Measurements from ENCODE around the gene SCARB1. TPM values are rescaled to one million over a fixed set of nuclear protein-coding genes. Genes with fewer than 3 reads are reported as not detected.
"Not testable (repeated sequence)": the region's sequence is repeated elsewhere in the genome, so short reads cannot be mapped to it uniquely, and the experiment has no call there.

Gene SCARB1
- polyA plus RNA-seq = 167 TPM
- long read RNA-seq, donor 1, transcript SCARB1-201 (13 exons, 2,611 nt) = major isoform, 17 of 30 reads
- long read RNA-seq, donor 1, partial matches to known transcripts = 9 of 30 reads
- long read RNA-seq, donor 1, other reads (novel, unspliced or antisense) = 0 of 30 reads
- long read RNA-seq, donor 2, transcript SCARB1-201 (13 exons, 2,611 nt) = major isoform, 32 of 85 reads
- long read RNA-seq, donor 2, transcript SCARB1-202 (12 exons, 3,329 nt) = minor isoform, 14 of 85 reads
- long read RNA-seq, donor 2, partial matches to known transcripts = 31 of 85 reads
- long read RNA-seq, donor 2, other reads (novel, unspliced or antisense) = 0 of 85 reads
- long read RNA-seq, donor 3 = 0 reads
- long read RNA-seq, donor 4, partial matches to known transcripts = 11 of 16 reads
- long read RNA-seq, donor 4, other reads (novel, unspliced or antisense) = 0 of 16 reads
- long read RNA-seq, donor 5, transcript SCARB1-201 (13 exons, 2,611 nt) = major isoform, 15 of 27 reads
- long read RNA-seq, donor 5, partial matches to known transcripts = 7 of 27 reads
- long read RNA-seq, donor 5, other reads (novel, unspliced or antisense) = 0 of 27 reads
- long read RNA-seq, donor 6, transcript SCARB1-201 (13 exons, 2,611 nt) = major isoform, 34 of 89 reads
- long read RNA-seq, donor 6, partial matches to known transcripts = 41 of 89 reads
- long read RNA-seq, donor 6, other reads (novel, unspliced or antisense) = 0 of 89 reads
- long read RNA-seq, donor 7, transcript SCARB1-201 (13 exons, 2,611 nt) = major isoform, 11 of 31 reads
- long read RNA-seq, donor 7, partial matches to known transcripts = 14 of 31 reads
- long read RNA-seq, donor 7, other reads (novel, unspliced or antisense) = 0 of 31 reads
- long read RNA-seq, donor 8, transcript SCARB1-209 (2 exons, 851 nt) = minor isoform, 7 of 124 reads
- long read RNA-seq, donor 8, transcript SCARB1-202 (12 exons, 3,329 nt) = minor isoform, 9 of 124 reads
- long read RNA-seq, donor 8, transcript SCARB1-201 (13 exons, 2,611 nt) = major isoform, 24 of 124 reads
- long read RNA-seq, donor 8, partial matches to known transcripts = 70 of 124 reads
- long read RNA-seq, donor 8, other reads (novel, unspliced or antisense) = 5 of 124 reads
- long read RNA-seq, donor 9, transcript SCARB1-201 (13 exons, 2,611 nt) = major isoform, 15 of 41 reads
- long read RNA-seq, donor 9, partial matches to known transcripts = 17 of 41 reads
- long read RNA-seq, donor 9, other reads (novel, unspliced or antisense) = 0 of 41 reads
- long read RNA-seq, donor 10, transcript SCARB1-202 (12 exons, 3,329 nt) = minor isoform, 7 of 70 reads
- long read RNA-seq, donor 10, transcript SCARB1-210 (3 exons, 581 nt) = minor isoform, 6 of 70 reads
- long read RNA-seq, donor 10, transcript SCARB1-201 (13 exons, 2,611 nt) = major isoform, 35 of 70 reads
- long read RNA-seq, donor 10, partial matches to known transcripts = 17 of 70 reads
- long read RNA-seq, donor 10, other reads (novel, unspliced or antisense) = 0 of 70 reads
- long read RNA-seq, donor 11, transcript SCARB1-201 (13 exons, 2,611 nt) = major isoform, 22 of 55 reads
- long read RNA-seq, donor 11, partial matches to known transcripts = 24 of 55 reads
- long read RNA-seq, donor 11, other reads (novel, unspliced or antisense) = 0 of 55 reads

GRCh38 chr12:124863416-124864325 lies at the start of gene SCARB1:
Gene SCARB1 (minus strand): TSS chr12:124863864. CDS start chr12:124863720, 144 bp downstream.
- Histone ChIP-seq H3K4me1 (ENCODE audit: control insufficient read depth, insufficient read depth, low read length) (peaks cover 14% of the 10 kb centered on the region), H3K27ac (ENCODE audit: low read length) (peak within 1 kb of the TSS; percentile 74), H3K27me3 (ENCODE audit: control insufficient read depth, insufficient read depth, low read length) (no peaks in the 10 kb centered on the region), H3K4me3 (ENCODE audit: low read length) (peak within 1 kb of the TSS; percentile 80), H3K36me3 (ENCODE audit: control insufficient read depth, insufficient read depth, low read length) (peaks cover 17% of the 10 kb centered on the region), H3K9me3 (ENCODE audit: control insufficient read depth, low read depth, low read length) (no peaks in the 10 kb centered on the region)
- DNase-seq = peak; percentile 67 to 85
- no CpG with 5 or more reads among the region's 89 CpGs for WGBS (ENCODE audit: insufficient coverage, low lambda C conversion rate)

- not testable (repeated sequence) for H3K27me3 ChIP-seq (ENCODE audit: control insufficient read depth, insufficient read depth, low read length); DNase-seq; H3K4me3 ChIP-seq (ENCODE audit: low read length); H3K27ac ChIP-seq (ENCODE audit: low read length); H3K9me3 ChIP-seq (ENCODE audit: control insufficient read depth, low read depth, low read length)
- no CpG with 5 or more reads among the region's 21 CpGs for WGBS (ENCODE audit: insufficient coverage, low lambda C conversion rate)
- peaks cover 27% of the 10 kb centered on the region for H3K36me3 ChIP-seq (ENCODE audit: control insufficient read depth, insufficient read depth, low read length)
- H3K4me1 ChIP-seq (ENCODE audit: control insufficient read depth, insufficient read depth, low read length) = peaks cover 25% of the 10 kb centered on the region
These were observed 49.0 kb upstream of the SCARB1 start for GRCh38 chr12:124912529-124913287.

- not testable (repeated sequence) for H3K27ac ChIP-seq (ENCODE audit: low read length)
These were observed 47.9 kb upstream of the SCARB1 start for GRCh38 chr12:124911521-124911920.

GRCh38 chr12:124910561-124911478 lies 47.2 kb upstream of the SCARB1 start:
- WGBS (ENCODE audit: insufficient coverage, low lambda C conversion rate) = no CpG with 5 or more reads among the region's 9 CpGs
- DNase-seq = no peak
- no peak overlapping the region for H3K27ac ChIP-seq (ENCODE audit: low read length)
- no peaks in the 10 kb centered on the region for H3K9me3 ChIP-seq (ENCODE audit: control insufficient read depth, low read depth, low read length)
- no peaks in the 10 kb centered on the region for H3K27me3 ChIP-seq (ENCODE audit: control insufficient read depth, insufficient read depth, low read length)
- peaks cover 22% of the 10 kb centered on the region for H3K4me1 ChIP-seq (ENCODE audit: control insufficient read depth, insufficient read depth, low read length)
- H3K36me3 ChIP-seq (ENCODE audit: control insufficient read depth, insufficient read depth, low read length) = peaks cover 27% of the 10 kb centered on the region
- no peak overlapping the region for H3K4me3 ChIP-seq (ENCODE audit: low read length)

More at GRCh38 chr12:124911521-124911920, 47.9 kb upstream of the SCARB1 start:
- DNase-seq; H3K9me3 ChIP-seq (ENCODE audit: control insufficient read depth, low read depth, low read length); H3K27me3 ChIP-seq (ENCODE audit: control insufficient read depth, insufficient read depth, low read length); H3K4me3 ChIP-seq (ENCODE audit: low read length): not testable (repeated sequence)
- peaks cover 27% of the 10 kb centered on the region for H3K36me3 ChIP-seq (ENCODE audit: control insufficient read depth, insufficient read depth, low read length)
- peaks cover 25% of the 10 kb centered on the region for H3K4me1 ChIP-seq (ENCODE audit: control insufficient read depth, insufficient read depth, low read length)
- no CpG with 5 or more reads among the region's 6 CpGs for WGBS (ENCODE audit: insufficient coverage, low lambda C conversion rate)

GRCh38 chr12:124909831-124910560 lies 46.3 kb upstream of the SCARB1 start:
- Histone ChIP-seq H3K36me3 (ENCODE audit: control insufficient read depth, insufficient read depth, low read length) (peaks cover 27% of the 10 kb centered on the region), H3K27ac (ENCODE audit: low read length) (no peak overlapping the region)
- no peak for DNase-seq

GRCh38 chr12:124906606-124907261 lies 43.1 kb upstream of the SCARB1 start:
- Histone ChIP-seq H3K27me3 (ENCODE audit: control insufficient read depth, insufficient read depth, low read length) (no peaks in the 10 kb centered on the region), H3K27ac (ENCODE audit: low read length) (peak overlapping the region; percentile 41), H3K9me3 (ENCODE audit: control insufficient read depth, low read depth, low read length) (no peaks in the 10 kb centered on the region), H3K4me1 (ENCODE audit: control insufficient read depth, insufficient read depth, low read length) (peaks cover 27% of the 10 kb centered on the region), H3K36me3 (ENCODE audit: control insufficient read depth, insufficient read depth, low read length) (peaks cover 14% of the 10 kb centered on the region), H3K4me3 (ENCODE audit: low read length) (no peak overlapping the region)
- peak; percentile 89 to 92 for DNase-seq
- WGBS (ENCODE audit: insufficient coverage, low lambda C conversion rate) = no CpG with 5 or more reads among the region's 2 CpGs

More at GRCh38 chr12:124909831-124910560, 46.3 kb upstream of the SCARB1 start:
- Histone ChIP-seq H3K27me3 (ENCODE audit: control insufficient read depth, insufficient read depth, low read length) (no peaks in the 10 kb centered on the region), H3K9me3 (ENCODE audit: control insufficient read depth, low read depth, low read length) (no peaks in the 10 kb centered on the region), H3K4me1 (ENCODE audit: control insufficient read depth, insufficient read depth, low read length) (peaks cover 17% of the 10 kb centered on the region), H3K4me3 (ENCODE audit: low read length) (no peak overlapping the region)
- WGBS (ENCODE audit: insufficient coverage, low lambda C conversion rate) = 57% methylated on average over 1 of the region's 8 CpGs

GRCh38 chr12:124904306-124905098 lies 40.8 kb upstream of the SCARB1 start:
- WGBS (ENCODE audit: insufficient coverage, low lambda C conversion rate) = no CpG with 5 or more reads among the region's 15 CpGs
- peak overlapping the region; percentile 73 for H3K27ac ChIP-seq (ENCODE audit: low read length)
- H3K27me3 ChIP-seq (ENCODE audit: control insufficient read depth, insufficient read depth, low read length) = no peaks in the 10 kb centered on the region
- peak; percentile 81 to 87 for DNase-seq
- no peak overlapping the region for H3K4me3 ChIP-seq (ENCODE audit: low read length)
- no peaks in the 10 kb centered on the region for H3K36me3 ChIP-seq (ENCODE audit: control insufficient read depth, insufficient read depth, low read length)
- no peaks in the 10 kb centered on the region for H3K9me3 ChIP-seq (ENCODE audit: control insufficient read depth, low read depth, low read length)
- peaks cover 36% of the 10 kb centered on the region for H3K4me1 ChIP-seq (ENCODE audit: control insufficient read depth, insufficient read depth, low read length)

Measured in large intestine (tissue), 12 donors.